Stimulated activated CD8-positive, alpha-beta memory T cell treated with anti-CD3 and anti-CD28 coated beads, Interleukin-15, amount 100 ng/mL, for 4 hours (primary cell): ENCODE measurements around the gene PRKD3.
"Not testable (repeated sequence)": the region's sequence is repeated elsewhere in the genome, so short reads cannot be mapped to it uniquely, and the experiment has no call there.

ENCODE experiments used
- DNase-seq, 2 donors: peaks; one replicate each; pipeline ENCODE4 v3.0.0-alpha.2; 2020; ENCODE audit warnings: low read depth in 2 of 2

PRKD3 gene

GRCh38 chr2:37316181-37316580 is 8.5 kb downstream of the PRKD3 start:
- DNase-seq, result no peak

GRCh38 chr2:37315364-37315763 is 9.3 kb downstream of the PRKD3 start:
- DNase-seq, result no peak

- no peak for DNase-seq
Observed at GRCh38 chr2:37307500-37307899, 17.1 kb downstream of the PRKD3 start.

DNA sequence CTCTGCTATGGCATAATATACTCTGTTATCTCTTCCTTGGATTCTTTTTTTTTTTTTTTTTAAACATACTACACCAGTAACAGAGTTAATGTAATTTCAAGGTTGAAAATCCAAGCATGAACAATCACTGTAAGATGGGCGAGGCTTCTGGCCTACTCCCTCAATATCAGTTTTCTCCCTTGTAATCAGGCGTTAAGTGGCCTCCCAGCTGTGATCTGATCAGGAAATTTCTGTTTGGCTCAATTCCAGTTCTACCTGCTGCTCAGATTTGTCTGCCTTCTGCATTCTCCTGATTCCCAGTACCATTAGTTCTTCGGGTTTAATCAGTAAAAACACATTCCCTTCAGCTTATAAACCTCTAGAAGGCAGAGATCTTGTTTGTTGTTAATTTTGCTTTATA is 18.6 kb downstream of the PRKD3 start:
- DNase-seq, result no peak

- DNase-seq, result no peak
Observed at GRCh38 chr2:37302701-37303252, 21.9 kb downstream of the PRKD3 start.

GRCh38 chr2:37301408-37301807 is 23.2 kb downstream of the PRKD3 start:
- no peak for DNase-seq

GRCh38 chr2:37300578-37300977 is 24.1 kb downstream of the PRKD3 start:
- DNase-seq, result no peak

DNA sequence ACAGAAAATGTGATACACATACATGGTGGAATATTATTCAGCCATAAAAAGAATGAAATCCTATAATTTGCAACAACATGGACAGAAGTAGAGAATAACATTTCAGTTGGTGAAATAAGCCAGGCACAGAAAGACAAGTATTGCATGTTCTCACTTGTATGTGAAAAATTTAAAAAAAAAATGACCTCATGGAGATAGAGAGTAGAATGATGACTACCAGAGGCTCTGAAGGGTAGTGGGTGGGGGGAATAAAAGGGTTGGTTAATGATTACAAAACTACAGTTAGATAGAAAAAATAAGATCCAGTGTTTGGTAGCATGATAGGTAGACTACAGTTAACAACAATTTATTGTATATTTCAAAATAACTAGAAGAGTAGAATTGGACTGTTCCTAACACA is 24.5 kb downstream of the PRKD3 start:
- no peak for DNase-seq

- DNase-seq, result no peak
Observed at GRCh38 chr2:37297632-37298031, 27.0 kb downstream of the PRKD3 start.

GRCh38 chr2:37295469-37296073 is 29.1 kb downstream of the PRKD3 start:
- DNase-seq, result no peak

- DNase-seq, result not testable (repeated sequence)
Observed at GRCh38 chr2:37294858-37295257, 29.8 kb downstream of the PRKD3 start.

GRCh38 chr2:37291680-37292079 is 33.0 kb downstream of the PRKD3 start:
- DNase-seq, result no peak

- DNase-seq, result no peak
Observed at GRCh38 chr2:37287966-37288365, 36.7 kb downstream of the PRKD3 start.

- no peak for DNase-seq
Observed at GRCh38 chr2:37284381-37284780, 40.3 kb downstream of the PRKD3 start.

DNA sequence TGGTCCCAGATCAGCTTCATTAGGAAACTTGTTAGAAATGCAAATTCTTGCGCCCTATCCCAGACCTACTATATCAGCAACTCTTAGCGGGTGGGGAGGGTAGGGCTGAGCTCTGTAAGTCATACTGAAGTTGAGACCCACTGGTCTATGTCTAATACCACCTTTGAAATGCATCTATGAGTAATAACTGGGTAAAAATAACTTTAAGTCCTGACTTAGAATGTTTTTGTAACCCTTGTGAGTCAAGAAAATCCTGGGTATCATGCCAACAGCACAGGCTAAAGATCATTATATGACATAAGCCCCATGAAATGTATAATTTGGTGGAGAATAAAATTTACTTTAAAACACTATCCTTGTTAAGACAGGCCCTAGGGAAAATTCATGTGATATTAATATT is 41.4 kb downstream of the PRKD3 start:
- no peak for DNase-seq

GRCh38 chr2:37282746-37283145 is 41.9 kb downstream of the PRKD3 start:
- DNase-seq, result no peak

- DNase-seq, result no peak
Observed at GRCh38 chr2:37281916-37282315, 42.7 kb downstream of the PRKD3 start.

DNA sequence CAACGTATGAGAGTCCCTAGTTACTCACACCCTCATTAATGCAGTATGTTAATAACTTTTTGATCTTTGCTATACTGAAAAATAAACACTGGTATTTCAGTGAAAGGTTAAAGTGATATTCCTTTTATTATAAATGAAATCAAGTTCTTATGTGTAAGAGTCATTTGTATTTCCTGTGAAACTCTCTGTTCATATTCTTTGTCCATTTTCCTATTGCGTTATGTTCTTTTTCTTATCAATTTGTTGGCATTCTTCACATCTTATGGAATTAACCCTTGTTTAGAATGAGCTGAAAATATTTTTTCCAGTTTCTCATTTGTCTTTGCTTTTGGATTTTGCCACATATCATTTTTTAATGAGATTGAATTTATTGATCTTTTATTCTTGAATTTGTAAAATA is 48.3 kb downstream of the PRKD3 start:
- no peak for DNase-seq
